MV-4-11 (cell line): ENCODE results near the gene MTFR2.
A peak's percentile ranks its signal among the peaks of the same experiment; 100 is the strongest.

Experiments used
- DNase-seq: peaks from one replicate; lab custom pipeline; 2025; lab: John Stamatoyannopoulos, UW

The MTFR2 gene

DNA sequence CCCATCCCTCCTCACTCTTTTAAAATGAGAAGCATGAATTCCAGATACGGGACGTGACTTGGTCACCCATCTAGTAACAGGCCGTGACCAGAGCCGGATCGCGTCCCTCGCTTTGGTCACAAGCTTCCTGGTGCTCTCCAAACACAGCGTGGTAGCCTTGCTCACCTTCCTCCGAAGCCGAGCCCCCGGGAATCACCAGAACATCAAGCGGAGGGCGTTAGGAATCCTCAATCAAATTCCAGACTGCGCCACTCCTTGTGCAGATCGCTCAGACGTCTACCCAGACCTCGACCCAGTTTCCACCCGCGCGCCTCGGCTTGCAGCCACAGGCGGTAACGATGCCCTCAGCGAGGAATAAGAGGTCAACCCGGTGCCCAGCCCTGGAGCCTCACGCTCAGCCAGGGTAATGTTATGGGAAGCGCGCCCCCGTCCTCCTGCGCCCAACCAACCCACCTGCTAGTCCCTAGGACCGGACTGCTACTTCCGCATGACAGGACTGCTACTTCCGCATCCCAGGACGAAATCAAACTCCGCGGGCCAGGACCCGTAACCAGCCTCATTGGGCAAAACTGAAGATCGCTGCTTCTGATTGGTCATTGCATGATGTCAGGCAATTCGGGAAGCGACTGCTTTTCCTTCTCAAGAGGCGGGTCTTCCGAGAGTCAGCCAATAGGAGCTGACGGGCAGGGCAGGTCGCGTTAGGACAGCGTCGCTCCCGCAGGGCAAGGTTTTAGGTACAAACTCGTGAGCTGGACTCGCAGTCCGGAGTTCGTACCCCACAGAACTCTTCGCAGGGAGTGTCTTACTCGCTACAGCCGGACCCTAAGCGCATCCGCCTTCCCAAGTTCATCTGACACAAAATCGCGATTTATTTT is at the start of gene MTFR2:
TSS of gene MTFR2 (minus strand) at position 501 of the 875 bp plus-strand sequence. CDS start 1,212 bp downstream, outside the sequence.
- peak; percentile 100 for DNase-seq

DNA sequence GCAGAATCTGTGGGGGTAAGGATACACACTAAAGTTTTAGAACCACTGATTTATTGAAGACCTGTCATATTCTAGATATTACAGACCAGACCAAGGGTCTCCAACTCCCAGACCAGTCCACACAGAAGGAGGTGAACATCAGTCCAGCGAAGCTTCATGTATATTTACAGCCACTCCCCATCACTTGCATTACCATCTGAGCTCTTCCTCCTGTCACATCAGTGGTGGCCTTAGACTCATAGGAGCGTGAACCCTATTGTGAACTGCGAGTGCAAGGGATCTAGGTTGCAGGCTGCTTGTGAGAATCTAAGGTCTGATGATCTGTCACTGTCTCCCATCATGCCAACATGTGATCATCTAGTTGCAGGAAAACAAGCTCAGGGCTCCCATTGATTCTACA is 44.5 kb upstream of the MTFR2 start:
- DNase-seq, result no peak

DNA sequence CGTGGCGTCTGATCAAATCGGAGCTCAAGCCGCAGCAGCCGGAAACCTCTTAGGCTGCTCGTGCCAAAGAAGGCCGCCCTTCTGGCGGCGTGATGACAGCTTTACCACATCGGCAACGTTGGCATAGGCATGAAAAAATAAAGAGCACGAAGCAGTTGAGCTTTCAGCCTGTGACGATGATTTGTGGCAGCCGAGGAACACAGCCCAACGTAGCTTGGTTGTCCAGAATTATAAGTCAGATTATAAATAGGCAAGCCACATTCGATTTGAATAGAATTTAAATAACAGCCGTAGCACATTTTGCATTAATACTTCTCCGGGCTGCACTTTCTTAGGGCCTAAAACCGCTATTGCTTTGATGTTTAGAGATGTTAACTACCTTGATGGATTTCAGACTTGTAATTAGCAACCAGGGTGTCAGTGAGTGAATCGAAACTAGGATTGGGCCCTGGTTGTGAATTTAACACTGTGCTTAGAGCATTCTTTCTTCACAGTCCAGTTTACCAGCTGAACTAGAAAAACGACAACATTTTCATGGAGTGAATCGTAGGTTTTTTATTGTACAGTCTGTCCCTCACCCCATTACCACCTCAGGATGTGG is 40.4 kb upstream of the MTFR2 start:
- DNase-seq, result peak; percentile 73

DNA sequence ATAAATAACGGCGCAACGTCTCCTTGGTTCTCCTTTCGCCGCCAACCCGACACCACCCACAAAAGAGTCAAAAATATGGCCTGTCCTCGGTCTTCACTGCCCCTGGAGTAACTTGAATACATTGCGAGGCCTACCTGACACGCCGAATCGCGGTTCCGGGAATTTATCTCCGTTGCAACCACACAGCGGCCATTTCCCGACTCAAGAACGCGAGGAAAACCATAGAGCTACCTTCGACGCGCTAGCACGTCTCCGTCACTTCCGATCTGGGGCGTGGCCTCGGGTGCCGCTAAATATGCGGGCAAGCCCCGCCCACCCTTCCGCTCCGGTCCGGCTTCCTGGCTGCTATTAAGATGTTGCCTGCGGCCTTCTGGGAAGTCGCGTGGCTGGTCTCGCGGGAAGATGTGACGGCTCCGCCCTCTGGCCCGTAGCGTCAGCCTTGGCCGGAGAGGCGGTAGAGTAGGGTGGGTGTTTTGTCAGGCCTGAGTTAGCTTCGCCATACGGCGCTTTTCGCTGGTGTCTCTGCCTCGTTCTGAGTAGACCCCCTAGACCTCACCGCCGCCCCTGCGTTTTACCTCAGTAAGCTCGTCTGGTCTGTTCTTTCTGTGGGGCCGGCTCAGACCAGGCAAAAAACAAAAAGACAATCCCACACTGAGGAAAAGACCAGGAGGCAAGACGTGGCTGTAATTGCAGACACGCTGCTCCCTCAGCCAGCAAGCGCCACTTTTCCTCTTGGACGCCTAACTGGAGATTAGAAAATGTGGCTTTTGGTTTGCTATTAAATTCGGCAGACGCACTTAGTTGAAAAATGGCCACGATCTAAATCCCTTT is 39.7 kb upstream of the MTFR2 start, which contains the start of gene BCLAF1:
TSS of gene BCLAF1 (minus strand) at position 268 of the 831 bp plus-strand sequence. CDS start 9,980 bp downstream, outside the sequence.
- DNase-seq, result peak; percentile 99

DNA sequence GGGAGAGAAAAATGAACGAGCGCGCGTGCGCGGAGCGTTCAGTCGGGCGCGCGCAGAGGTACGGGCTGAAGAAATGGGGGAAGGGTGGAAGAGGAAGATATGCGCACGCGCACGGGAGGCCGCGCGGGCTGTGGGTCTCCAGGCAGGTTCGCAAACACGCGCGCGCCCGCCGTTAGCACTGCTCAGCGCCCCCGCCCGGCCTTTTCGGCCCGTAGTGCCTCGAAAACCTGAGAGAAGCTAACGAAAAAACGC is 39.1 kb upstream of the MTFR2 start:
- peak; percentile 84 for DNase-seq

DNA sequence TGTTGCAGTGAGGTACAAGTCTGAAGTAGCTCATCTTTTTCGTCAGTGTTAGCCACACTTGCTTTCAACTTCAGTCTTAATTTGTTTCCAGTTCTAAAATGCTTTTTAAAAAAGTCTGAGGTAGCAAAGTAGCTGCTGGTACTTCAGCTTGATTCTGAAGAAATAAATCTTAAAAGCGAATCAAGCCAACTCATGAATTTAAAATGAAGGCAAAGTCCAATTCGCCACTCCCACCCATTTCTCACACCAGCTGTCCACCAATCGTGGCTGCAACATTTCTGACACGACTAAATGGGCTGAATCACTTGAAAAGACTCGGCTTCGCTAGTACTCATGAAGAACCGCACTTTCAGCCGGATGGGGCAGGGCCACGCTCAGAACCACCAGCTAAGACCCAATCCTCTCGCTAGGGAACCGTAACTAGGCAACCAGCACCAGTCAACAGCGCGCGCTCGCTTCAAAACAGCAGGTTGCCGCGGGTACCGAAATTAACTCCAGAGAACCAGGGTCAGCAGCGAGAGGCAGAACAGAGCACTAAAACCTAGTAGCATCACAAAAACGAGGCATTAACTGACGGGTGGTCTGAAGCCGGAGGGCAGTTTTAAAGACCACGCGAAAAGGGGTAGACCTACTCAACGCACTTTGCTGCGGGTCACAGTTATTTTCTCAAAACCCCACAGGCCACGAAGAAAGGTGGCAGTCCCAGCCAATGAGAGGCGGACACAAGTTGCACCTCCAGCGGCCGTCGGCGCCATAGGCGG is 38.6 kb upstream of the MTFR2 start:
- peak; percentile 72 for DNase-seq

DNA sequence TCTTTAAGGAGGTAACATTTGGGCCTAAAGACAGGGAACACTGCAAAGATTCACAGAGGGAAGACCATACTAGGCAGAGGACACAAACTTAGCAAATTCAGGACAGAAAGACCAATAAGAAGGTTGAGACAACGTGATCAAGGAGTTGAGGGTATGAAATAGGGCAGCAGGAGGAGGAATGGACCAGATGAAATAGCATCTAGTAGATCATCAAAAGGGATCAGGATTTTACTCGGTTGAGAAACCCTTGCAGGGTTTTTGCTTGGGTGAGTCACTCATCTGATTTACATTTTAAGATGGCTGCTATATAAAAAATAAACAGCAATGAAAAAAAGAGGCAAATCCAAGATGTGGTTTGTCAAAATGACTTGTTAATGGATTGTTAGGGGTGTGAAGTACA is 34.8 kb upstream of the MTFR2 start:
- DNase-seq, result peak; percentile 26

DNA sequence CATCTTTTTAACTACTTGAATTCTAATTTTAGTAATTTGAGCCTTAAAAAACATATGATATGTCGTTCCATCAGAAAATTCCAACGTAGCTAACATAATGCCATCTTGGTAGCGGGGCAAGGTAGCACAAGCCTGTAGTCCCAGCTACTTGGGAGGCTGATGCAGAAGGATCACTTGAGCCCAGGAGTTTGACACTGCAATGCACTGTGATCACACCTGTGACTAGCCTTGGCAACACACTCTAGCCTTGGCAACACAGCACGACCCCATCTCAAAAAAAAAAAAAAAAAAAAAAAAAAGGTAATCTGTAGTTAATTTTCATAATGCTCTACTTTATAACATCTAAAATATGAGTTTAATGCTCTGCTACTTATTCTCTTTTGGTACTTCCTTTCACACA is 32.8 kb upstream of the MTFR2 start:
- no peak for DNase-seq

DNA sequence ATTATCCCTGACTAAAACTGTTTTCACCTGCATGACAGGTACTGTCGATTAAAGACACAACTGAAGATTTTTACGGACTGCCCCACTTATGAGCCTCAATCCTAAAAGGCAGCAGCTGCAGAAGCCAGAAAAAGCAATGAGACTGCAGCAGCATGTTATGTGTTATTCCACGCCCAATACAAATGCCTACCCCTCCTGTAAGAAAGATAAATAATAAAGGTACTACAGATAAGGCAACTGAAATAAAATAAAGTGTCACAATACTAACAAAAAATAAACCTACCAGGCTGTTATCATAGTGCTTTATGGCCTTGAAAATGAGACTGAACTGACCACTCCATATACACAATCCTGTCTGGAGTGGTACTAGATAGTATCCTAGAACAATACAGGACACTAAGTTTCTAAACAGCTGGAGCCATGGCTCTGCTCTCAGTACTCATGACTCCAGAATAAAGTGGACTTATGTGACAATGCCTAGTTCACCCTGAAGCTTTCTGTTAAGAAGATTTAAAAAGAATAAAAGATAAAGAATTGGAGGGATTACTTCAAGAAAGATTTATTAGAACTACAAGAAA is 30.0 kb upstream of the MTFR2 start:
- DNase-seq, result no peak

DNA sequence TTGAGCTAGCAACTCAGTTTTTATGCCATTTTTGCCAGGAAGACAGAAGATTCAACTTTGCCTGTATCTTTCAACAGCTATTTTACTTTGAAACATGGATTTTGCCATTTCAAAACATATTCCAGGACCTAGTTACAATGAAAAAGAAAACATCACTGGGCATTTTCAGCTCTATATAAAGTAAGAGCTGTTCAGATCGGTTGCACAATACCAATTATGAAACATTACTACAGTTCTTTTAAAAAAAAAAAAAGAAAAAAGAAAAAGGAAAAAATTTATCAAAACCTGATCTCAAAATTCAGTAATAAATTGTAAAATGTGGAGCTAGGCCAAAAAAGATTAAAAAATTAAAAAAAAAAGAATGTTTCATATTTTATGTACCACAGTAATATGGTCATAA is 24.0 kb upstream of the MTFR2 start:
- DNase-seq, result peak; percentile 15

DNA sequence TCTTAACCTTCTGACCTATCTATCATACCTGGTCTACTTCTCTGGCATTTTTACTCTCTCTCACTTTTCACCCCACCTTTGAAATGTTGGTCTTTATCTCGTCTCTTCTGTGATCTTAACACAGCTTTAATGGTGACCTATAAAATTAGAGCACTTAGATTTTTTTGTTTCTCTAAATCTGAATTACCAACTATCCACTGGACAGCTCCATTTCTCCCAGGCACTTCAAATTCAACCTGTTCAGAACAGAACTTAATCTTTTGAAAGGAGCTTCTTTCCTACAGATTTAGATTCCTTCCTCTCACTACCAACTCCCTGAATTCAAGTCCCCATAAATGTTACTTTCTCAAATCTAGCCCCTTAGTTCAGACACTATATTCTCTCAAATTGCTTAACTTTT is 15.0 kb upstream of the MTFR2 start:
- DNase-seq, result no peak

DNA sequence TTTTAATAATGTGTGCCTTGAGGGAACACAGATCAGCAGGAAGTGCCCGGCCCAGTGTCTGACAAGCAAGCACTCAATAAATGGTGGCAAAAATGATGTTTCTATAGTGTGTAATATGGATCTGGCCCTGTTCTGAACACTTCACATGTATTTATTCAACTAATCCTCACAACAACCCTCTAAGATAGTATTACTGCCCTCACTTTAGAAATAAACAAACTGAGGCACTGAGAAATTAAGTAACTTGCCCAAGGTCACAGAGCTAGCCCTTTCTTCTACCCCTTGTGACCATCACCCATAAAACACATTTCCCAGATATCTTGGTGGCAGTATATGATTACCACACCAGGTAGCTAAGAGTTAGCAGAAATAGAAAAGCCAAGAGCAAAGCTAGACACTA is 12.8 kb upstream of the MTFR2 start:
- no peak for DNase-seq

DNA sequence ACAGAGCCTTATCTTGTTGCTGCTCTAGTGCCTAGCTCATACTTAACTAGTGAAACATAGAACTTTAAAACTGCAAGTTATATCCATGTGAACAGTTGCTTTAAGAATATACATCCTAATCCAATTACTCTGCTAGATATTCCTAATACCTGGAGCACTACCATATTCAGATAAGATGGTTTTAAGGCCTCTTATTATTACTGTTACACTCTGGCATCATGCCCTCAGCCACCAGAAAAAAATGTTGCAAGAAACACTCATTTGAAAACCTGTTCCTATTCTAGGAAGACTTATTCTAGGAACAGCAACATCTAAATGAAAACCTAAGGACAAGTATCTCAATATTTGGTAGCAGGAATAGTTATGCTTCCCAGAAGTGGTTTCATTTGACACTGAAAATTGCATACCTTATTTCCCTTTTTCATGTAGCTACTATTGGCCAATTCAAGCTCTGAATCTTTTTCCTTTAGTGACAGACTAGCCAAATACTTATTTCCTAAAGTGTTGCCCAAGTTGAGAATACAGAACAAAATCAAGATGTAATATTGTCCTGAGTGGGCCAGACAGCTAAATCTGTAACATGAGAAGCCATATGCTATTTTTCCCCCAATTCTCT is 4.8 kb upstream of the MTFR2 start:
- DNase-seq, result peak; percentile 17

DNA sequence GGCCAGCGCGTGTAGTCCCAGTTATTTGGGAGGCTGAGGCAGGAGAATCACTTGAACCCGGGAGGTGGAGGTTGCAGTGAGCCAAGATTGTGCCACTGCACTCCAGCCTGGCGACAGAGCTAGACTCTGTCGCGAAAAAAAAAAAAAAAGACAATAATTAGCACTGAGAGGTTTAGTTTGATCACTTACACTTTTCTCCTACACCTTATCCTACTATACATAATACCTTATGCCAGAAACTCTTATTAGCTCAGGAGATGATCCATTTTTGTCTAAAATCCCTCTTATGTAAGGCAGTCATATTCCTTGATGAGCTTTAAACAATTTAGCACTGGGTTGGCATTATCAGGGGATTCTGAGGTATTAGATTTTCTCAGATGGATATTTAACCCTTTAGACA is 3.6 kb upstream of the MTFR2 start:
- no peak for DNase-seq

DNA sequence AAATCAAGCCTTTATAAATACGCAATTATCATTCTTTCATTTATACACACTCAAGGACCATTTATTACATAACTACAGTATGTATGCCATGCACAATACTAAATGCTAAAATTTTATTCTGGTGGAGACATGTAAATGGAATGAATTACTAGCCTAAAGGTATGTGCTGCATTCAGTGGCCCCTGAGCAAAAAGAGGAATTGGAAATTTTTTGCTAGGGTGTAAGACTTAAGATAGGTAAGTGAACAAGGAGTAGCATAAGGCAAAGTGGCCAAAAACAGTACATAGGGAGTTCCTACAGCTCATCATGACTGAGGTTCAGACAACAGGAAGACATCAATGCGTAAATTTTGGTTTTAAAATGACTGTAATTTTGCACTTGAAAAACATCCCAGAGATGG is 2.3 kb upstream of the MTFR2 start:
- DNase-seq, result no peak

DNA sequence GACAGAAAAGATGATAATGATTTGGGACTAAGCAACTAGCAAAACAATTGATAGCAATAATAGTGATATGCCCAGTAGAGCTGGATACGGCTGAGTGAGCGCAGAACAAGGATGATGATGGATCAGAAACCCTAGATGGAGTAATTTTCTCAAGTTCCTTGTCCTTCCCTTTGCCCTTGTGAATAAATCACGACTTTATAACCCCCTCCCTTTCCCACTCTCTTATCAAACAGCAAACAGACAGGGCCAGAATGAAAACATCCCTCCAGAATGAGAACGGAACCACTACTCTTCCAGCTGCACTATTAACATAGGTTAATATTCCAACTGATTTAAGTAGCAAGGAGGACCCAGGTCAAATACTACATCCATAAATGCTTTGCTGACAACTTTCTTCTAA is 1.3 kb upstream of the MTFR2 start:
- no peak for DNase-seq

DNA sequence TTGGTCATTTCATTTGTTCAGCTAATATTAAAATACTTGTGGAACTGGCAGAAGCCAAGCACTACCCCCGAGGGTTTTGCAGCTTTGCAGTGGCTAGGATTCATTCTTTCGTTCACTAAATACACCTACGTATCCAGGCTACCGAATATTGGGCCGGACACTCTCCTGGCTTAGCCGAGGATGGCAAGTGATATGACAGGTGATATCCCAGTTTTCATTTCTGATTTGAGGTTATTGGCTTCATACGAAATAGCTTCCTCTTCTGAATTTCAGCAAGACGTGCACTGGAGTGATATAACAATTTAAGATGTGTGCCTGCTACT is 536 bp upstream of the MTFR2 start:
- no peak for DNase-seq

DNA sequence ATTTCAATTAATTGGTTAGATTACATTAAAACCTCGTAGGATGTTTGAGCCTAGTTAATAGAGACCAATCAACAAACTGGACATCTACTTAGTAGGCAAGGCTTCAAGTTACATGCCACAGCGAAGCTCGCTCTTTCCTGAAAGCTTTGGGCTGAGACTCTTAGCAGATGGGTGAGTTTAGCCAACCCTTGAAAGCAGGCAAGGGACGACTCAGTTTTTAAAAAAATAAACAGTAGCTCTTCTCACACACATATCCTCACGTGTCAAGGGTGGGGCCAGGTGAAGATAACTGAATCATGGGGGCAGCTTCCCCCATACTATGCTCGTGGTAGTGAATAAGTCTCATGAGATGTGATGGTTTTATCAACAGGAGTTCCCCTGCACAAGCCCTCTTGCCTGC is 775 bp downstream of the MTFR2 start:
- no peak for DNase-seq

DNA sequence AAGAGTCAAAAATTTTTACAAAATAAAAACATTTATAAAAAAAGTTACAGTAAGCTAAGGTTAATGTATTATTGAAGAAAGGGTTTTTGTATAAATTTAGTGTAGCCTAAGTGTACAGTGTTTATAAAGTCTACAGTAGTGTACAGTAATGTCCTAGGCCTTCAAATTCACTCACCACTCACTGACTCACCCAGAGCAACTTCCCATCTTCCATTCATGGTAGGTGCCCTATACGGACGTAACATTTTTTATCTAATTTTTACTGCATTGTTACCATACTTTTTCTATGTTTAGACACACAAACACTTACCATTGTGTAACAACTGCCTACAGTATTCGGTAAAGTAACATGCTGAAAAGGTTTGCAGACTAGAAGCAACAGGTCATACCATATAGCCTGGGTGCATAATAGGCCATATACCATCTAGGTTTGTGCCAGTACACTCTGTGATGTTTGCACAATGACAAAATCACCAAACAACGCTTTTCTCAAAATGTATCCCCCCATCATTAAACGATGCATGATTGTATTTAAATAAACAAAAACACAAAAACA is 6.0 kb downstream of the MTFR2 start:
- no peak for DNase-seq

DNA sequence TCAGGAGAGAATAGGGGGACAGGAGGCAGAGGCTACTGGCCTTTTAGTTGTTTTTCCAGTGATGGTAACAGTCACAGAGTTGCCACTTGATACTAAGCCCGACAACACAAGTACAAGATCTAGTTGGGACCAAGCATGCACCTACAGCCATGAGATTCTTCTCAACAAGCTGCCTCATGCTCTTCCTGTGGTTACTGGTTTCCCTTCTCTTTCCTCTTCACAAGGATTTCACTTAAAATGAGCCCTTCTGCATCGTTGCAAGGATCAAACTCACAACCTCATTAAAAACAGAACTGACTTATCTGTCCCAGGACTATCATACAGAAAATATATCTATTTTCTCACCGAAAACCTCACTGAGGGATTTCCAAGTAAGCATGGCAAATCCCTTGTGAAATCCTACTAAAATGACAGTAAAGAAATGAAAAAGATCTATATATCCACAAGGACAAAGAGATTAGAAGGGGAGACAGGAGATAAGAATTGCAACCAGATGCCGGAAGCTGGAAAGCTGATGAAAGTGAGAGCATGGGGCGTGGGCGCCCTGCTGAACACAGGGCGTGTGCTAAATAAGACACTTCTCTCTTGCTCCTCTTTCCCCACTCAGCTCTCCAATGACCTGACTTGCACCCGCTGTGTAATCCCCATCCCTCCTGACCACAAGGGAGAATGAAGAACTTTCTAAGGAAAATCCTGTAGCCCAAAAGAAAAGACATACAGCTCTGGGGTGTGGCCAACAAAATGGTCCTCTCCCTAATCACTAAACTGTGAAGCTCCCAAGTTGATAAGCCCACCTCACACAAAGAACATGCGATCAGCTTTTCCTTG is 13.4 kb downstream of the MTFR2 start:
- DNase-seq, result peak; percentile 69
